Mesangial cell (primary cell): ENCODE data around the gene CLDN19. TPM values are rescaled to one million over a fixed set of nuclear protein-coding genes. Genes with fewer than 3 reads are reported as not detected.

Experiments
- total RNA-seq: library from RNA; depleted of rRNA; stranded (reverse); fragments of >200 nt; gene quantifications from 2 replicates; pipeline ENCODE4 v1.2.3, GENCODE V29; 2015

Gene CLDN19, protein sequence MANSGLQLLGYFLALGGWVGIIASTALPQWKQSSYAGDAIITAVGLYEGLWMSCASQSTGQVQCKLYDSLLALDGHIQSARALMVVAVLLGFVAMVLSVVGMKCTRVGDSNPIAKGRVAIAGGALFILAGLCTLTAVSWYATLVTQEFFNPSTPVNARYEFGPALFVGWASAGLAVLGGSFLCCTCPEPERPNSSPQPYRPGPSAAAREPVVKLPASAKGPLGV
- 1.8 TPM in 1 of 2 replicates, not detected in the other for total RNA-seq

DNA sequence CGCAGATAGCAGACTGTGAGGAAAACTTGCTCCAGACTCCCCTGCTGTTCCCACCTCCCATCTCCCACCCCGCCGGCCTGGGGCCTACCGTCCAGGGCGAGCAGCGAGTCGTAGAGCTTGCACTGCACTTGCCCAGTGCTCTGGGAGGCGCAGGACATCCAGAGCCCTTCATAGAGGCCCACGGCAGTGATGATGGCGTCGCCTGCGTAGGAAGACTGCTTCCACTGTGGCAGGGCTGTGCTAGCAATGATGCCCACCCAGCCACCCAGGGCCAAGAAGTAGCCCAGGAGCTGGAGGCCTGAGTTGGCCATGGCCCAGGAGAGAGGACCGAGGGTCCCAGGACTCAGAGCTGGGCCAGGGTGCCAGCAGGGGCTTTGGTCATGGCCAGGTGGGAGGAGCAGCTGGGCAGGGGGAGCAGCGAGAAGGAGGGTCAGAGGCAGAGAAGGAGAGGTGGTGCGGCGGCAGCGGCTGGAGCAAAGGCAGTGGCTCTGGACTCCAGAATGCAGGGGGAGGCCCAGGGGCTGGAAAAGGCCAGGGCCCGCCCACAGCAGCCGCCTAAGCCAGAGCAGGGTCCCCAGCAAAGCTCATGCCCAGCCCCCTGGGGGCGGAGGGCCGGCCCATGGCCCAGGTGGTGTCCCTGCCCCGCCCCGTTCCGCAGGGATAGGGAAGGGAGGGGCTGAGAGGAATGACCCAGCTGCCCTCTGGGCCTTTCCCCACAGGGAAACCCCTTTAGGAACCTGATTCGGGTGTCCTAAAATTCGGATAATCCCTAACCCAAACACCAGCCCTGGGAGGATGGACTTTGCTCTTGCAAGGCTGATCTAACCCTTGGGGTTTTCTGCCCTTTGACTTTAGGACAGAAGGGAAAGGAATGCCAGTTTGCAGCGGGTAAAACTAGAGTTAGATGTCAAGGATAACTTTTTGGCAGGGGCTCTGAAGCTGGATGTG, at the start of gene CLDN19:
Gene CLDN19, minus strand, starts transcription at position 484 of the 948 bp plus-strand sequence. Its CDS starts 173 bp downstream, at position 311.

DNA sequence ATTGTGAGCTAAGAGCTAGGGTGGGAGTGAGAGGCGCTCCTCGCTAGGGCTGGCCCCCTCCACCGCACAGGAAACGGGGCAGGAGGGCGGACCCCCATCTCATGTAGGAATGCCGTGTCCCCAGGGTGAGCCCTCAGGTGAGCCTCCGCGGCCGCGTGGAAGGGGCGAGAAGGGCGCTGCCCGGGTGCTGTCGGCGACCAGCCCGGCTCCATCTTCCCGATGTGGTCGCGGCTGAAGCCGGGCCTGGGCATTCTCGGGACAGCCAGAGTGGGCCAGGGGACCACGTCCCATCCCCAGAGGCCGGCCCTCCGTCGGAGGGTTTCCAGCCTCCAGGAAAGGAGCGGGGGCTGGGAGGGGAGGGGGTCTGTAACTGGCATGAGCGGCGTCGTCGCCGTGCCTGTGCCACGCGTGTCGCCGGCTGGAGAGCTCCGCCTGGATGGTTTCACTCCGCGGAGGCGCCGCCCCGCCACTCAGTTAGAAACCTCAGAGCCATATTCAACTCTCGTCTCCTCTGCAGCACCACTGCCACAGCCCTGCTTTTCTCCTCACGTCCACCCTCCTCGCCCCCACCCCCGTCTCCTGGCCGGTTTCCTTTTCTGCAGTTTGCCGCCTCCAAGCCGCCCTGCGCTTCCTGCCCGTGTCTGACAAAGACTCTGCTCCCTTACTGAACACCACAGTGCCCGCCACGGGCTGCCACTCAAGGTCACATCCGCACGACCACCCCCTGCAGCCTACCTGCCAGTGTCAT, 45.1 kb upstream of the CLDN19 start, which contains the start of gene TMEM269:
Gene TMEM269, plus strand, starts transcription at position 46 of the 748 bp plus-strand sequence. CDS start 4,903 bp downstream, outside the sequence.

DNA sequence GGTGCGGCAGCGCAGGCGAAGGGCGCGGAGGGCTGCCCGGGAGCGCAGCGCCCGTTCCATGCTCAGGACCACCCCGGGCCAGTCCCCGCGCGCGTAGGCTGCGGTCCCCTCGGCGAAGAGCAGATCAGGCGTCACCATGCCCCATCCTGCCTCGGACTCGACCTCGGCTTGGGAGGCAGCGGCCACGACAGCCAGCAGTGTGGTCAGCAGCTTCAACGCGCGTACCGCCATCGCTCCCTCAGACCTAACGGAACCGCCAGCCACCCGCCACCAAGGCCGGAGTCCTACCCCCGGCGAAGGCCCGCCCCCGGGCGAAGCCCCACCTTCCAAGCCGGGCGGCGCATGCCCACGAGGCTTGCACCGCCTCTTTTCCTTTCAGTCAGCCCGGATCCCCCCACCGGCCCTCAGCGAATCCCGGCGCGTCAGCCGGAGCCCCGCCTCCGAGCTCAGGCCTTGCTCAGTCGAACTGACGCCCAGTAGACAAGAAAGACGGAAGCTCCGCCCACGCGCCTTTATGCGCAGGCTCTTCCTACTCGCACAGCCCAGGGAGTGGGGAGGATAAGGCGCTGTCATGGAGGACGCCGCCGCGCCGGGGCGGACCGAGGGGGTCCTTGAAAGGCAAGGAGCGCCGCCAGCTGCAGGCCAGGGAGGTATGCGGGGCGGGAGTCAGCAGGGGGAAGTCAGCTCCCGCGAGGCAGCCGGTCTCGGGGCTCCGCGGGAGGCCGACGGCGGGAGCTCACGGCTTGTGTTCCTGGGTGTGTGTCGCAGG, 26.9 kb upstream of the CLDN19 start, which contains the start of the genes C1orf50 and P3H1:
Gene C1orf50, plus strand, starts transcription at position 509 of the 769 bp plus-strand sequence. Its CDS starts 63 bp downstream, at position 572.
Gene P3H1, minus strand, starts transcription at position 288 of the 769 bp plus-strand sequence. Its CDS starts 57 bp downstream, at position 231.

Other genes with a start within 250 kb of the CLDN19 start
- gene PPIH, start 81.8 kb downstream of the CLDN19 start, total RNA-seq: 17.1 and 57.4 TPM in 2 replicates
- 397 and 625 TPM in 2 replicates for gene YBX1, start 57.8 kb downstream of the CLDN19 start, total RNA-seq
- gene P3H1, start 26.8 kb upstream of the CLDN19 start, total RNA-seq: 130 and 153 TPM in 2 replicates
- gene C1orf50, start 27.0 kb upstream of the CLDN19 start, total RNA-seq: 2.8 and 4.1 TPM in 2 replicates
- 0.25 TPM in 1 of 2 replicates, not detected in the other for gene TMEM269, start 44.8 kb upstream of the CLDN19 start, total RNA-seq
- 8.1 and 13.4 TPM in 2 replicates for gene ERMAP, start 76.9 kb upstream of the CLDN19 start, total RNA-seq
- gene SVBP, start 77.2 kb upstream of the CLDN19 start, total RNA-seq: 14.5 and 15.3 TPM in 2 replicates
- gene ZNF691, start 106.4 kb upstream of the CLDN19 start, total RNA-seq: 5.4 and 11.9 TPM in 2 replicates
- 255 and 274 TPM in 2 replicates for gene SLC2A1, start 218.6 kb upstream of the CLDN19 start, total RNA-seq